DMS79 (cell line): ENCODE results near the gene FASTK.

Experiments used
- DNase-seq: peaks from one replicate; lab custom pipeline; 2025; lab: John Stamatoyannopoulos, UW

The FASTK gene

DNA sequence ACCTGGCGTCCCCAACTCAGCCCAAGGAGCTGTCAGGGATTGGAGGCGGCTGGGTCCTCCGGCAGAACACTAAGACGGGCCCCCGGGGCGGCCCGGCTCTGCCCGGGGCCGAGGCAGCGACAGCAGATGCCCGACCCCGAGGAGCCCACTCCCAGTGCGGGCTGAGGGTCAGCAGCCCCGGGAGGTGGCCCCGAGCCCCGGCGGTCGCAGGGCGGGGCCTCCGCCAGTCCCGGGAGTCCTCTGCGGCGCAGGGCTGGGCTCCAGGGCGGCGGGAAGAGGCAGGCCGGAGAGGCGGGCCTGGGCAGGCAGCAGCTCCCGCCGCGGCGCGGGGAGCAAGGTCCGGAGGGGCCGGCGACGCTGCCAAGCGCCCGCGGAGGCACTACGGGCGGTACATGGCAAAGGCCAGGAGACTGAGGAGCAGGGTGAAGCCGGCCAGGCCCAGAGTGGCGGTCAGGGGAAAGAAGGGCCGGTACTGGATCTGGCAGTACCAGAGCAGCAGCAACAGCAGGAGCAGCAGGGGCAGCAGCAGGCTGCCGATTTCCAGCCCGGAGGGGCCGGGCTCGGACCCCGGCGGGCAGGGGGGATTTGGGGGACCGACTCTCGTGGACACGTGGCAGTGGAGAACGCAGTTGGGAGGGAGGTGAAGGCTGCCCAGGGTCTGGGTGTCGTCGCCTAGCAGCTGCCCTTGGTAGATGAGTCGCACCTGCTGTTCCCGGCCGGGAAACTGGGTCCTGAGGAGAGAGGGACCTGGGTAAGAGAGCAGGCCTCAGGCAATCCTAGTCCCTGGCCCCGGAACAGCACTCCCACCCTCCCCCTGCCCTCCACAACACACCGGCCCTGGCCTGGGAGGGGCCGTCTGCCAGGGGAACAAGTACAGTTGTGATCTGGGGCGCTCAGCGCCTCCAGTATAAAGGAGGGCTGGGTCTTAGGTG is 827 bp upstream of the FASTK start:
- DNase-seq = no peak

DNA sequence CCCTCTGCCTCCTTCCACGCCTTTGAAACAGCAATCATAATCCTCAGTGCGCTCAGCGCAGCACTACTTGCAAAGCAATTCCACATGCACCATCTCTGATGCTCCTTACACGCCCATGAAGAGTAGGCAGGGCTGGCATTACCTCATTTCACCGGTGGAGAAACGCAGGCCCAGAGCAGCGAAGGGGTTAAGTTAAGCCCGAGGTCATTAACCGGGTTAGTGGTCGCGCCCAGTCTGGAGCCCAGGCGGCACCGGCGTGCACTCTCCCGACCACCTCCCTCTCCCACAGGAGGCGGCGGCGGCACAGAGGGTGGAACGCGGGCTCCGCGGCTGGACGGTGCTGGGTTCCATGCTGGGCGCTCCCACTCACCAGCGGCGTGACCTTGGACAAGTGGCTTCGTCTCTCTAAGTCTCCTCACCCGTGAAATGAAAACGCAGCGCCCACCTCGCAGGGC is 515 bp downstream of the FASTK start:
- no peak for DNase-seq

DNA sequence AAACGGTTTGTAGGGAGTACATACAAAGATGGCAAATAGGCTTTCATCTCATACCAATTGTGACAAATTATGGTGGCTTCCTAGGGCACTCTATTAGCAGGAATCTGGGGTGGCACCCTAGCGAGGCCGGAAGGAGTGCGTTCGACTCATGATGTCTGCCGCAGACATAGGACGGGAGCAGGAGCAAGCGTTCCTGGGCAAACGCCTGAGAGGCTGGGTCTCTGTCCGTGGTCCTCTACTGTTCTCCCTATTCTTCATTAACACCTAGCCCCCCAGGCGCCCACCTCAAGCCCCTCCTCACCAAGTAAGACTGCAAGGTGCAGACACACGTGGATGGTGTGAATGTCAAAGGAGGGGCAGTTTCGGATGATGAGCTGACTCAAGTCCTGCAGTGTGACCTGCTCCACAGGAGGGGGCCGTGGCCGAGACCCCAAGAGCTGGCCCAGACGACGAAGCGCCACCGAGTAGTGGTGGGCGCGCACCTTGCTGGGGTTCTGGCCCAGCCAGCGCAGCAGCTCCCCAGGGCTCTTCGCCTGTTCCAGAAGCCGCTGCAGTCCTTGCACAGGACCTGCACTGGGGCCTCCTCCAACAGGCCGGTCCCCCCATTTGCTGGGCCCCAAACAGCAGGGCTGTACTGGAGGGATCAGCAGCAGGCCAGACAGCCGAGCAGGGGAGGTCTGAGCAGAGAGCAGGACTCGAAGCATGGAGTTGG is 1.3 kb downstream of the FASTK start:
- DNase-seq = no peak

GRCh38 chr7:151078233-151079040 is 2.2 kb downstream of the FASTK start:
- DNase-seq = no peak

DNA sequence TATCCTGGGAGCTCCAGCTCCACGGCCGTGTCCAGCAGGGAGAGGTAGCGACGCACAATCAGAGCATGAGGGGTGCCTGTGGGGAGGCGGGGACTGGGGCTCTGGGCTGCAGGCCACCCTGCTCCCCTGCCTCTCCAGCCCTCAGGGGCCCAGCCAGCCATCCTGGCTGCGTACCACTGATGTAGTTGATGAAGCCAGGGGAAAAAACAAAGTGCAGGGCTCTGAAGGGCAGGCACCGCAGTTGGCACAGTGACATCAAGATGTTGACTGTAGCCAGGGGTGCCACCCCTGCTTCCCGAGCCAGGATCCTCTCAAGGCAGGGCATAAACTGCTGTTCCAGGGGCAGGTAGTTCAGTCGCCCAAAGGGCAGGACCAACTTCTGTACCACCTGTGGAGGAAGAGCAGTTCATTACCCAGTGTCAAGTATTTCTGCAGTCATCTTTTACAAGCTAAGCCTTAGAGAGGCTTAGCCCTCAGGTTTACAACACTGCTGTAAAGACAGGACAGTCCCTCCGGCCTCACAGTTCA is 2.8 kb downstream of the FASTK start:
- no peak for DNase-seq

GRCh38 chr7:151076863-151077704 is 3.5 kb downstream of the FASTK start:
- no peak for DNase-seq

GRCh38 chr7:151075978-151076426 is 4.6 kb downstream of the FASTK start:
- DNase-seq = no peak

DNA sequence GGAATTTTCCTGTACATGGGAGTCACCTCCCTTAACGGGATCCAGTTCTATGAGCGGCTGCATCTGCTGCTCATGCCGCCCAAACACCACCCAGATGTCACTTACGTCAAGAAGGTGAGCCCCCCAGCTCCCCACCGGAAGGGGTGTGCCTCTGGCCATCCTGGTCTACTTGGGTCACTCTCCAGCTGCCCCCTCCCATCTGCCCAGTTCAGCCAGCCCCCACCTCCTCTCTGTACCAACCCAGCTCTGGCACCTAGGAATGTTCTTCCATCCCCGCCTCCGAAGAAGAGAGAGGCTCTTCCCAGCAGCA is 5.0 kb downstream of the FASTK start:
- no peak for DNase-seq

- no peak for DNase-seq
Observed at GRCh38 chr7:151074817-151075661, 5.6 kb downstream of the FASTK start.

DNA sequence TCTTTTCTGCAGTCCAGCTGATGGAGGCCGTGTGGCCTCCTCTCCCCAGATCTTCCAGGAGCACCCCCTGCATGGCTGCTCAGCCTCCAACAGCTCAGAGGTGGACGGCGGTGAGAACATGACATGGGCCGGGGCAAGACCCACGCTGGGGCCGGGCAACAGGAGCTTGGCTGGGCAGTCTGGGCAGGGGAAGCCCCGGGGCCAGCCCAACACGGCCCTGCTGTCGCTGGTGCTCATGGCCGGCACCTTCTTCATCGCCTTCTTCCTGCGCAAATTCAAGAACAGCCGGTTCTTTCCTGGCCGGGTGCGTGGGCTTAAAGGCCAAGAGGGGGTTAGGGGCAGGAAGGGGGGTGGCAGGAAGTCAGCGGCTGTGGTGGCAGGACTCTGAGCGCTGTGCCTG is 6.6 kb downstream of the FASTK start:
- DNase-seq = no peak

DNA sequence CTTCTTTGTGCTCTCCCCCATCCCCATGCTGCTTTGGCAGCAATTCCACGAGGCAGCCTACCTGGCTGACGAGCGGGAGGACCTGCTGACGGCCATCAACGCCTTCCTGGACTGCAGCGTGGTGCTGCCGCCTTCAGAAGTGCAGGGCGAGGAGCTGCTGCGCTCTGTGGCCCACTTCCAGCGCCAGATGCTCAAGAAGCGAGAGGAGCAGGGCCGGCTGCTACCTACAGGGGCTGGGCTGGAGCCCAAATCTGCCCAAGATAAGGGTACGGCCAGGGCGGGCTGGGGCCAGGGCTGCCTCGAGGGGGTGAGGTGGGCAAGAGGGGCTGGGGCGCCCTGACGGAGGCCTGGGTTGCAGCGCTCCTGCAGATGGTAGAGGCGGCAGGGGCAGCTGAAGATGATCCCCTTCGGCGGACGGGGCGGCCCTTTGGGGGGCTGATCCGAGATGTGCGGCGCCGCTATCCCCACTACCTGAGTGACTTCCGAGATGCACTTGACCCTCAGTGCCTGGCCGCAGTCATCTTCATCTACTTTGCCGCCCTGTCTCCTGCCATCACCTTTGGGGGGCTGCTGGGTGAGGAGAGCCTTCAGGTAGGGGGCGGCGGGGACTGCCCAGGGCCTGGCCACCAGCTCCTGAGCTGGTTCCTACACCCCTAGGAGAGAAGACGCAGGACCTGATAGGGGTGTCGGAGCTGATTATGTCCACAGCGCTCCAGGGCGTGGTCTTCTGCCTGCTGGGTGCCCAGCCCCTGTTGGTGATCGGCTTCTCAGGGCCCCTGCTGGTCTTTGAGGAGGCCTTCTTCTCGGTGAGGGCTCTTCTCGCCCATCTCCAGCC is 9.4 kb downstream of the FASTK start:
- no peak for DNase-seq

DNA sequence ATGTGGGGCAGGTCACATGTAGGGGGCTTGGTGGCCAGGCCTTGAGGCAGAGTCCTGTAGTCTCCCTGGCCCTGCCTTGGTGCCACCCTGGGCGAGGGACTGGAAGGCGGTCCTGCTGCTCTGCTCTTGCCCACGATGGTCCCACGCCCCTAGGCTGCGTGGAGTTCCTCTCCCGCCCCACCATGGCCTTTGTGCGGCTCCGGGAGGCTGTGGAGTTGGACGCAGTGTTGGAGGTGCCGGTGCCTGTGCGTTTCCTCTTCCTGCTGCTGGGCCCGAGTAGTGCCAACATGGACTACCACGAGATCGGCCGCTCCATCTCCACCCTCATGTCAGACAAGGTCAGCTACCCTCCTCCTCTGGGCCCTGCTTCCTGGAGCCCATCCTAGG is 10.0 kb downstream of the FASTK start:
- DNase-seq = no peak

DNA sequence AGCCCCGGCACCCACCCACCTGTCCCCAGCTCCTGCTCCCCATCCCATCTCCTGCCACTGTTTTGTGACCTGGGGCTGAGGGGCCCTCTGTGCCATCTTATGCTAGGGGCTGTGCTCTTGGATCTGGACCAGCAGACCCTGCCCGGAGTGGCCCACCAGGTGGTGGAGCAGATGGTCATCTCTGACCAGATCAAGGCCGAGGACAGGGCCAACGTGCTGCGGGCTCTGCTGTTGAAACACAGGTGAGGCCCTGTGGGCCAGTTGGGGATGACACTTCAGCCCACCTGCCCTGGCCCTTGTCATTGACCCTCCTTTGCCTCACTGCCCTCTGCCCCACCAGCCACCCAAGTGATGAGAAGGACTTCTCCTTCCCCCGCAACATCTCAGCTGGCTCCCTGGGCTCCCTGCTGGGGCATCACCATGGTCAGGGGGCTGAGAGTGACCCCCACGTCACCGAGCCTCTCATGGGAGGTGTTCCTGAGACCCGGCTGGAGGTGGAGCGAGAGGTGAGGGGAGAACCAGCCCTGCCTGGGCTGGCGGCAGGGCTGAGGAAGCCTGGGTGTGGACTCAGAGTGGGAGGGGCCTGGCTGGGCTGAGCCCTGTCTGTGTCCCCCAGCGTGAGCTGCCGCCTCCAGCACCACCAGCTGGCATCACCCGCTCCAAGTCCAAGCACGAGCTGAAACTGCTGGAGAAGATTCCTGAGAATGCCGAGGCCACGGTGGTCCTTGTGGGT is 10.6 kb downstream of the FASTK start:
- no peak for DNase-seq

GRCh38 chr7:151068069-151068773 is 12.4 kb downstream of the FASTK start:
- no peak for DNase-seq

GRCh38 chr7:151066273-151066974 is 14.2 kb downstream of the FASTK start:
- DNase-seq = no peak

GRCh38 chr7:151065516-151065915 is 15.1 kb downstream of the FASTK start:
- DNase-seq = no peak

GRCh38 chr7:151064993-151065392 is 15.6 kb downstream of the FASTK start:
- DNase-seq = no peak
